NCI-H524 treated with DMSO at 0.1 percent for 48 hours (cell line): Measurements from ENCODE around the gene FILIP1.
"Not testable (repeated sequence)": the region's sequence is repeated elsewhere in the genome, so short reads cannot be mapped to it uniquely, and the experiment has no call there.

Source experiments
- DNase-seq: peaks from one replicate; lab custom pipeline; 2025; lab: John Stamatoyannopoulos, UW

FILIP1 gene

GRCh38 chr6:75449630-75450206, 43.9 kb downstream of the FILIP1 start:
- no peak for DNase-seq

GRCh38 chr6:75446241-75446880, 47.2 kb downstream of the FILIP1 start:
- DNase-seq: no peak

- no peak for DNase-seq
These were observed 47.9 kb downstream of the FILIP1 start for GRCh38 chr6:75445738-75446137.

GRCh38 chr6:75444899-75445298, 48.7 kb downstream of the FILIP1 start:
- DNase-seq: no peak

GRCh38 chr6:75441883-75442282, 51.7 kb downstream of the FILIP1 start:
- not testable (repeated sequence) for DNase-seq

GRCh38 chr6:75441479-75441878, 52.1 kb downstream of the FILIP1 start:
- not testable (repeated sequence) for DNase-seq

- DNase-seq: peak; percentile 22
These were observed 55.0 kb downstream of the FILIP1 start for GRCh38 chr6:75438442-75439116.

- no peak for DNase-seq
These were observed 55.6 kb downstream of the FILIP1 start for GRCh38 chr6:75438013-75438431.

- DNase-seq: no peak
These were observed 56.1 kb downstream of the FILIP1 start for GRCh38 chr6:75437421-75437891.

- no peak for DNase-seq
These were observed 56.7 kb downstream of the FILIP1 start for GRCh38 chr6:75436869-75437268.

GRCh38 chr6:75432809-75433208, 60.8 kb downstream of the FILIP1 start:
- DNase-seq: not testable (repeated sequence)

GRCh38 chr6:75431379-75431778, 62.2 kb downstream of the FILIP1 start:
- DNase-seq: no peak

- DNase-seq: peak; percentile 32
These were observed 62.8 kb downstream of the FILIP1 start for GRCh38 chr6:75430631-75431325.

GRCh38 chr6:75429061-75429703, 64.4 kb downstream of the FILIP1 start:
- DNase-seq: no peak

GRCh38 chr6:75428204-75428603, 65.4 kb downstream of the FILIP1 start:
- DNase-seq: no peak

- DNase-seq: no peak
These were observed 66.3 kb downstream of the FILIP1 start for GRCh38 chr6:75427329-75427728.

GRCh38 chr6:75424618-75425548, 68.7 kb downstream of the FILIP1 start:
- DNase-seq: no peak

- DNase-seq: no peak
These were observed 70.2 kb downstream of the FILIP1 start for GRCh38 chr6:75423386-75423785.

GRCh38 chr6:75422024-75422639, 71.5 kb downstream of the FILIP1 start:
- no peak for DNase-seq

GRCh38 chr6:75421316-75422023, 72.1 kb downstream of the FILIP1 start:
- DNase-seq: no peak
